GM12864 (cell line): ENCODE results near the gene FEN1.

Source experiments
- DNase-seq: peaks from one replicate; pipeline ENCODE4 v3.0.0-alpha.2; 2011; ENCODE audit warnings: low read depth
- H3K4me3 ChIP-seq: 2 replicates; pipeline ENCODE4 v1.5.1; 2011; ENCODE audit warnings: mild to moderate bottlenecking, low read depth, low read length, control low read depth
- TF ChIP-seq, protein P1 (sequence below): IDR thresholded peaks from 2 replicates; pipeline ENCODE4 v1.5.1; 2011; ENCODE audit warnings: low read depth, mild to moderate bottlenecking, moderate library complexity, low read length, control low read depth, inconsistent platforms; ENCODE audit errors: missing control alignments

Gene FEN1

DNA sequence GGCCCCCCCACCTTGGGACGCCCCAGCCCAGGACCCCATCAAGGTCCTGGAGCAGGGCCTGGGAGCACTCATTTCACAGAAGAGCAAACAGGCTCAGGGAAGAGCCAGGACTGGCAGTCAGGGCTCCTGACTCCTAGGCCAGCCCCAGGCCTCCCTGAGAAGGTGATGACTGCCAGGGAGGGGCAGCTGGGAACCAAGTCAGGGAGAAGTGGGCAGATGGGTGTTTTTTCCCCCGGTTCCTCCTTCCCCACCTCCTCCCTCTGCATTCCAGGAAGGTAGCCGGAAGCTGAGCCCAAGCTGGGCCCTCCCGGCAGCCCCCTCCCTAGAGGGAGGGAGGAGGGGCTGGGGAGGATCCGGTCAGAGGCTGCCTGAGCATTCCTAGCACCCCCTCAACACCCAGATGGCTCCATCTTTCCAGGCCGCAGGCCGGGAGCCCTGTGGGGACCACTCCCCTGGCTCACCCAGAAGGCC, 20.7 kb upstream of the FEN1 start:
- no peak for DNase-seq
- TF ChIP-seq, protein P1, sequence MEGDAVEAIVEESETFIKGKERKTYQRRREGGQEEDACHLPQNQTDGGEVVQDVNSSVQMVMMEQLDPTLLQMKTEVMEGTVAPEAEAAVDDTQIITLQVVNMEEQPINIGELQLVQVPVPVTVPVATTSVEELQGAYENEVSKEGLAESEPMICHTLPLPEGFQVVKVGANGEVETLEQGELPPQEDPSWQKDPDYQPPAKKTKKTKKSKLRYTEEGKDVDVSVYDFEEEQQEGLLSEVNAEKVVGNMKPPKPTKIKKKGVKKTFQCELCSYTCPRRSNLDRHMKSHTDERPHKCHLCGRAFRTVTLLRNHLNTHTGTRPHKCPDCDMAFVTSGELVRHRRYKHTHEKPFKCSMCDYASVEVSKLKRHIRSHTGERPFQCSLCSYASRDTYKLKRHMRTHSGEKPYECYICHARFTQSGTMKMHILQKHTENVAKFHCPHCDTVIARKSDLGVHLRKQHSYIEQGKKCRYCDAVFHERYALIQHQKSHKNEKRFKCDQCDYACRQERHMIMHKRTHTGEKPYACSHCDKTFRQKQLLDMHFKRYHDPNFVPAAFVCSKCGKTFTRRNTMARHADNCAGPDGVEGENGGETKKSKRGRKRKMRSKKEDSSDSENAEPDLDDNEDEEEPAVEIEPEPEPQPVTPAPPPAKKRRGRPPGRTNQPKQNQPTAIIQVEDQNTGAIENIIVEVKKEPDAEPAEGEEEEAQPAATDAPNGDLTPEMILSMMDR, result no peak

DNA sequence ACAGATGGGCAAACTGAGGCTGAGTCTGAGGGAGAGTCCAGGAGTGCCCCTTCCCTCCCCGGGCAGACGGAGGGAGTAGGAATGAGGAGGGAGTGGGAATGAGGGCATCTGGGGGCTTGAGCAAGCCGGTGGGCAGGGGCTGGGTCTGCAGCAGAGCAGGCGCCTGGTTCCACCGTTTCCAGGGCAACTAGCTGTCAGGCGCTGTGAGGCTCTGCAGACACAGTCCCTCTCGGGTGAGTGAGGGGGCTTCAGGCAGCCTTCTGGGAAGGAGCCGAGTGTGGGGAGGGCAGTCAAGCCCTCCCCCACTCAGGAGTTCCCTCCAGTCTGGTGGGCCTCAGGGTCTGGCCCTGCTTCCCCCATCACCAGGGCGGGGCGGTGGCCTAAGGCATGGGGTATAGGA, 19.4 kb upstream of the FEN1 start:
- H3K4me3 ChIP-seq, result no peak overlapping the region
- TF ChIP-seq, protein P1, result no peak
- DNase-seq, result no peak

More for the DNA sequence above, 20.7 kb upstream of the FEN1 start:
- no peak overlapping the region for H3K4me3 ChIP-seq

DNA sequence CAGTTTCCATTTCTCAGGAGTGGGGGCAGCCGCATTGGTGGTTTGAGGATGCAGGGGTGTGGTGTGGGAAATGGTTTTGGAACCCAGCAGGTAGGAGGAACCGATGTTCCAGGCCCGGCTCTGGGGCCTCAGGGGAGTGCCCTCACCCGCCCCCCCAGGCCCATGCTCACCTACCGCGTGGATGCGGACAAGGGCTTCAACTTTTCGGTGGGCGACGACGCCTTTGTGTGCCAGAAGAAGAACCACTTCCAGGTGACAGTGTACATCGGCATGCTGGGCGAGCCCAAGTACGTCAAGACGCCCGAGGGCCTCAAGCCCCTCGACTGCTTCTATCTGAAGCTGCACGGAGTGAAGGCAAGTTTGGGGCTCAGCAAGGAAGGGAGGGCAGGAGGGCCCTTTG, 18.9 kb upstream of the FEN1 start:
- H3K4me3 ChIP-seq, result no peak overlapping the region

DNA sequence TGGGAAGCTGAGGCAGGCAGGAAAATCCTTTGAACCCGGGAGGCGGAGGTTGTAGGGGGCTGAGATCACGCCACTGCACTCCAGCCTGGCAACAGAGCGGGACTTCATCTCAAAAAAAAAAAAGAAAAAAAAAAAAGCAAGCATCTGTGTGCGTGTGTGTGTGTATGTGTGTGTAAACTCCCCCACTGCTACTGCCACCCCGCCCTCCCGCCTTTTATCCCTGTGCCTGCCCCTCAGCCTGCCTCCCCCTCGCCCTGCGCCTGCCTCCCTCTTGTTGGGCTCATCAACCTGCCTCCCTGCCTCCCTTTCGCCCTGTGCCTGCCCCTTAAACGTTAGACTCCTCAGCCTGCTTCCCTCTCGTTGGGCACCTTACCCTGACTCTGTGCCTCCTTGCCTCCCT, 18.3 kb upstream of the FEN1 start:
- TF ChIP-seq, protein P1, result no peak
- H3K4me3 ChIP-seq, result no peak overlapping the region
- no peak for DNase-seq

More for the DNA sequence above, 18.9 kb upstream of the FEN1 start:
- DNase-seq, result no peak
- TF ChIP-seq, protein P1, result no peak

DNA sequence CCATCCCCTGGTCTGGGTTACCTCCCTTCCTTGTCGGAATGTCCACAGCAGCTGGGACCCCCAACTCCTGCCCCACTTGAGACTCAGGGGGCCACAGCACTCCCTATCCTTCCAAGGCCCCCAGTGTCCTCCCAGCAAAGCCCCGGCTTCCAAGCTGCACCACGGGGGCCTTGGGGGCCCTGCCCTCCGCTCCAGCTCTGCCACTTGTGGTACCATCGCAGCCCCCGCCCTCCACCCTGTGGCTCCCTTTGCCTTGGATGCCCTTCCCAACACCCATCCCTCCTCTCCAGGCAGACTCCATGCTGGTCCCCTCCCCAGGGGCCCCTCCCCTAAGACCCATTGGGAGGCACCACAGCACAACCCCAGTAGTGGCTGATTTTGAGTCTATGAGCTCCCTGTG, 17.6 kb upstream of the FEN1 start:
- no peak for DNase-seq
- H3K4me3 ChIP-seq, result no peak overlapping the region
- TF ChIP-seq, protein P1, result no peak

DNA sequence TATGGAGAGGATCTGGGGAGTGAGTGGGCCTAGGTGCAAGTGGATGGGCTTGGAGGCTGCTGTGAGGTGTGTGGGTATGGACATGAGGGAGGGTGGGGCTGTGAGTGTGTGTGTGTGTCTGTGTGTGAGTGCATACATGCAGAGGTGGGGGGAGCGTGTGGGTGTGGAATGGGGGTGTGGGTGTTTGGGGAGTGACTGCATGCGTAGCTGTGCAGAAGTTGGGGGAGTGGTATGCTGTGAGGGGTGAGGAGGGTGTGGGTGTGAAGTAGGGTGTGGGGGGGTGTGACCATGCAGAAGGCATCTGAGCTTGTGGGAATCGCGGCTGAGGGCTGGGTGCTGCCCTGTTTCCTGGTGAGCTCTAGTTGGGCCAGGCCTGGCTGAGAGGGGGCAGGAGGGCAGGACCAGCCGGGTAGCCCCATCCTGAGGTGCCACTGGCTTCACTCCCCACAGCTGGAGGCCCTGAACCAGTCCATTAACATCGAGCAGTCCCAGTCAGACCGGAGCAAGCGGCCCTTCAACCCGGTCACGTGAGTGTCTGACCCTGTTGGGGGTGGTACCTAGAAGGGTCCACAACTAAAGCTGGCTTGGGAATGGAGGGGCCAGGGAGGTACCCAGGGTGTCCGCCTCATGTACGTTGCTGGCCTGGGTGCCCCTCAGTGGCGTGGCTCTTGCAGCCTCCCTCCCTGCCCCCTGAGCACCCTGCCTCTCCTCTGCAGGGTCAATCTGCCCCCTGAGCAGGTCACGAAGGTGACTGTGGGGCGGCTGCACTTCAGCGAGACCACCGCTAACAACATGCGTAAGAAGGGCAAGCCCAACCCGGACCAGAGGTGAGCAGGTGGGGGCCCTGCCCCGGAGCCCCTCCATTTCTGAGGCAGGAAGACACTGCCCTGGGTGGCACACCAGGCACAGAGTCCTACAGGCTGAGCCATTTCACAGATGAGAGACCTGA, 16.8 kb upstream of the FEN1 start:
- no peak for DNase-seq
- TF ChIP-seq, protein P1, result no peak
- H3K4me3 ChIP-seq, result no peak overlapping the region

DNA sequence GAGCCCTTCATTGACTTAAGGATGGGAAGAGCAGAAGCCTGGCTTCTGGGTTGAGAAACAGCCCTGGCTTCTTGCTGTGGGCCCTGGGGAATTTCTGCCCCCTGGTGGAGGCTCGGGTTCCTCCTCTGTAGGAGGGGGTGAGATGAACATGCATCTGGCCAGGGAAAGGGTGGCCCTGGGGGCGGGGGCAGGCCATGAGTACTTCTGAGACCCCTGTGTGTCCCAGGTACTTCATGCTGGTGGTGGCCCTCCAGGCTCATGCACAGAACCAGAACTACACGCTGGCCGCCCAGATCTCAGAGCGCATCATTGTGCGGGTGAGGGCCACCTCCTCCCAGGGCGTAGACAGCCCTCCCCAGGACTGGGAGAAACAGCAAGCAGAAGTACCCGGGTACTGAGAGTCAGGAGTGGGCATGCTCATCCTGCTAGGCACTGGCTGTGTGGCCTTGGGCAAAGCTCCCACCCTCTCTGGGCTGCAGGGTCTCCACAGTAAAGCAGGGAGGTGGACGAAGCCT, 16.1 kb upstream of the FEN1 start:
- H3K4me3 ChIP-seq, result no peak overlapping the region
- no peak for DNase-seq
- TF ChIP-seq, protein P1, result peak; percentile 74
